GM23338 (cell line): ENCODE data around the gene GJE1. TPM values are rescaled to one million over a fixed set of nuclear protein-coding genes. Genes with fewer than 3 reads are reported as not detected.

ENCODE experiments used
- ATAC-seq: fragments of 200-7000 bp; cut with Tn5 transposase; 3 replicates; pipeline ENCODE4 v1.9.1; 2020
- DNase-seq: peaks from one replicate; pipeline ENCODE4 v3.0.0-alpha.2; 2015; ENCODE audit warnings: low spot score
- H2AFZ ChIP-seq: fragments of 200-600 bp; sonication (generic); 2 replicates; pipeline ENCODE4 v1.8.0; 2016; ENCODE audit warnings: antibody characterized with exemption, mild to moderate bottlenecking, moderate library complexity
- H3F3A ChIP-seq: fragments of 200-600 bp; sonication (generic); replicated peaks from 2 replicates; pipeline ENCODE4 v1.8.0; 2017; ENCODE audit warnings: antibody characterized with exemption, mixed run types, low read depth
- H3K27ac ChIP-seq: fragments of 200-600 bp; sonication (generic); 2 replicates; pipeline ENCODE4 v1.6.1; 2016; ENCODE audit warnings: low read depth
- H3K27me3 ChIP-seq: fragments of 200-600 bp; sonication (generic); 2 replicates; pipeline ENCODE4 v1.8.0; 2016; ENCODE audit warnings: mild to moderate bottlenecking, mixed run types, moderate library complexity; ENCODE audit not compliant: insufficient read depth
- H3K36me3 ChIP-seq: fragments of 200-600 bp; sonication (generic); 2 replicates; pipeline ENCODE4 v1.8.0; 2016; ENCODE audit warnings: mild to moderate bottlenecking; ENCODE audit not compliant: insufficient read depth
- H3K4me1 ChIP-seq: fragments of 200-600 bp; sonication (generic); 2 replicates; pipeline ENCODE4 v1.8.0; 2016; ENCODE audit warnings: mild to moderate bottlenecking, moderate library complexity; ENCODE audit not compliant: insufficient read depth
- H3K4me2 ChIP-seq: fragments of 200-600 bp; sonication (generic); 2 replicates; pipeline ENCODE4 v1.7.1; 2017; ENCODE audit warnings: mixed run types
- H3K4me3 ChIP-seq: fragments of 200-600 bp; sonication (generic); 2 replicates; pipeline ENCODE4 v1.6.1; 2016; ENCODE audit warnings: mixed run types
- H3K79me2 ChIP-seq: fragments of 200-600 bp; sonication (generic); replicated peaks from 2 replicates; pipeline ENCODE4 v1.8.0; 2017; ENCODE audit warnings: mild to moderate bottlenecking; ENCODE audit not compliant: insufficient read depth
- H3K9me2 ChIP-seq: fragments of 200-600 bp; sonication (generic); 2 replicates; pipeline ENCODE4 v1.8.0; 2017; ENCODE audit not compliant: insufficient read depth
- H4K20me1 ChIP-seq: fragments of 200-600 bp; sonication (generic); replicated peaks from 2 replicates; pipeline ENCODE4 v1.8.0; 2017; ENCODE audit warnings: mild to moderate bottlenecking; ENCODE audit not compliant: insufficient read depth
- H3K27ac Mint-ChIP-seq: 2 replicates; pipeline ENCODE4 v1.8.0; 2020; ENCODE audit warnings: inconsistent platforms, mild to moderate bottlenecking, moderate library complexity, mixed read lengths
- H3K27me3 Mint-ChIP-seq: 3 replicates; pipeline ENCODE4 v1.8.0; 2022; ENCODE audit warnings: low read depth, mild to moderate bottlenecking, moderate library complexity, mixed read lengths, inconsistent platforms; ENCODE audit not compliant: insufficient read depth, poor library complexity
- H3K36me3 Mint-ChIP-seq: 3 replicates; pipeline ENCODE4 v1.8.0; 2021; ENCODE audit warnings: low read depth, mild to moderate bottlenecking, inconsistent platforms, moderate library complexity, mixed read lengths
- H3K4me1 Mint-ChIP-seq: 3 replicates; pipeline ENCODE4 v1.8.0; 2020; ENCODE audit warnings: mild to moderate bottlenecking, inconsistent platforms, mixed read lengths
- H3K4me3 Mint-ChIP-seq: 3 replicates; pipeline ENCODE4 v1.8.0; 2021; ENCODE audit warnings: moderate library complexity, mild to moderate bottlenecking, inconsistent platforms, mixed read lengths
- H3K9me3 Mint-ChIP-seq: 3 replicates; pipeline ENCODE4 v1.8.0; 2020; ENCODE audit warnings: moderate library complexity, mild to moderate bottlenecking, inconsistent platforms, mixed read lengths
- CREB1 ChIP-seq: fragments of 250-450 bp; sonication (Bioruptor Pico); IDR thresholded peaks from 2 replicates; pipeline ENCODE4 v1.5.0; 2020; ENCODE audit warnings: low read depth, mild to moderate bottlenecking, moderate library complexity
- CTCF ChIP-seq, 2 experiments: fragments of 200-600 bp in 1 of 2; sonication (generic) in 1 of 2; conservative IDR thresholded peaks; 2 replicates each; pipeline versions ENCODE4 v1.5.1 to v1.6.1; 2016 to 2017; ENCODE audit warnings: antibody characterized with exemption in 2 of 2, low read depth in 2 of 2, mild to moderate bottlenecking in 2 of 2, moderate library complexity in 1 of 2
- EZH2 ChIP-seq: fragments of 200-600 bp; sonication (generic); IDR thresholded peaks from one replicate; pipeline ENCODE4 v1.8.0; 2017; ENCODE audit warnings: antibody characterized with exemption, mild to moderate bottlenecking, low read depth; ENCODE audit not compliant: unreplicated experiment
- EZH2phosphoT487 ChIP-seq: fragments of 200-600 bp; sonication (generic); IDR thresholded peaks from one replicate; pipeline ENCODE4 v1.8.1; 2018; ENCODE audit warnings: antibody characterized with exemption; ENCODE audit not compliant: unreplicated experiment
- JUNB ChIP-seq: IDR thresholded peaks from one replicate; pipeline ENCODE4 v1.6.1; 2016; ENCODE audit warnings: antibody characterized with exemption; ENCODE audit not compliant: unreplicated experiment
- NANOG ChIP-seq: IDR thresholded peaks from 2 replicates; pipeline ENCODE4 v1.6.1; 2016; ENCODE audit warnings: antibody characterized with exemption, borderline replicate concordance
- POLR2AphosphoS5 ChIP-seq: IDR thresholded peaks from 2 replicates; pipeline ENCODE4 v1.6.1; 2016; ENCODE audit warnings: antibody characterized with exemption, low read depth
- STAT1 ChIP-seq: IDR thresholded peaks from one replicate; pipeline ENCODE4 v1.6.1; 2016; ENCODE audit warnings: antibody characterized with exemption; ENCODE audit not compliant: unreplicated experiment
- ZNF114 ChIP-seq: fragments of 250-450 bp; sonication (Bioruptor Pico); IDR thresholded peaks from 2 replicates; pipeline ENCODE4 v1.5.0; 2020; ENCODE audit warnings: mild to moderate bottlenecking, moderate library complexity
- ZNF331 ChIP-seq: fragments of 250-450 bp; sonication (Bioruptor Pico); IDR thresholded peaks from 2 replicates; pipeline ENCODE4 v1.5.0; 2020; ENCODE audit warnings: low read depth, mild to moderate bottlenecking, moderate library complexity
- ZNF462 ChIP-seq: fragments of 250-450 bp; sonication (Bioruptor Pico); IDR thresholded peaks from 2 replicates; pipeline ENCODE4 v1.5.0; 2020; ENCODE audit warnings: mild to moderate bottlenecking, moderate library complexity
- polyA plus RNA-seq: library from polyadenylated mRNA; unstranded; fragments of >200 nt; fragmentation: Nextera tagmentation; extraction: Ambion mirVana; gene quantifications from 2 replicates; pipeline ENCODE4 v1.2.1, GENCODE V29; 2016
- total RNA-seq: library from RNA; depleted of rRNA; stranded (reverse); fragments of >200 nt; shearing (Covaris generic); gene quantifications from 2 replicates; pipeline ENCODE4 v1.2.3, GENCODE V29; 2014
- TF ChIP-seq, protein P1 (sequence below): IDR thresholded peaks from 2 replicates; pipeline ENCODE4 v1.6.1; 2016; ENCODE audit warnings: antibody characterized with exemption

The GJE1 gene
- total and polyA plus RNA-seq, 2 experiments from 2014 or later: not detected

DNA sequence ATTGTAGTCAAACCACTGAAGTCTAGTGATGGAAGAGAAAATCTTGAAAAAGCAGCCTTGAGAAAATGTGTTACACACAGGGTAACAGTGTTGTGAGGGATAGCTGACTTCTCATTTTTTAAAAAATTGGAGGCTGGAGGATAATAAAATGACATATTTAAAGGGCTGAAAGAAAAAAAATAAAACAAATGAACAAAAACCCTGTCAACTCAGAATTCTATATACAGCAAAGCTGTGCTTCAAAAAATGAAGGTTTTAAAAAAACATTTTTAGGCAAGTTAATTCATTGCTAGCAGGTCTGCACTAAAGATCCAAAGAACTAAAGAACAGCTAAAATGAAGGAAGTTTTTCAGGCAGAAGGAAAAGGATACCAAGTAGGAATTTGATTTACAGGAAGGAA lies 45.4 kb downstream of the GJE1 start:
- Histone ChIP-seq H3K4me2 (no peak overlapping the region), H3K9me2 (no peaks in the 10 kb centered on the region), H3K79me2 (no peaks in the 10 kb centered on the region), H3K27ac (no peak overlapping the region), H3F3A (no peaks in the 10 kb centered on the region), H3K4me1 (no peaks in the 10 kb centered on the region), H3K4me3 (no peak overlapping the region), H2AFZ (no peak overlapping the region), H4K20me1 (no peaks in the 10 kb centered on the region; the same call in 1 of the 2 replicates), H3K27me3 (no peaks in the 10 kb centered on the region), H3K36me3 (peaks cover 3% of the 10 kb centered on the region; the same call in 1 of the 2 replicates)
- Mint-ChIP-seq H3K27ac (no peak overlapping the region), H3K4me1 (no peaks in the 10 kb centered on the region), H3K27me3 (no peaks in the 10 kb centered on the region), H3K36me3 (peaks cover 12% of the 10 kb centered on the region; the same call in 2 of the 3 replicates), H3K9me3 (no peaks in the 10 kb centered on the region), H3K4me3 (no peak overlapping the region)
- ATAC-seq (no peak), DNase-seq (no peak)
- TF ChIP-seq ZNF114: no peak
- no peak for TF ChIP-seq ZNF462 (CRISPR knock-in tag)
- TF ChIP-seq EZH2phosphoT487: no peak
- TF ChIP-seq POLR2AphosphoS5: no peak
- TF ChIP-seq CTCF (conservative IDR thresholded peaks at IDR 0.05; ENCODE audit: low read depth in 2 of 2): no peak
- TF ChIP-seq EZH2: no peak
- TF ChIP-seq, protein P1, sequence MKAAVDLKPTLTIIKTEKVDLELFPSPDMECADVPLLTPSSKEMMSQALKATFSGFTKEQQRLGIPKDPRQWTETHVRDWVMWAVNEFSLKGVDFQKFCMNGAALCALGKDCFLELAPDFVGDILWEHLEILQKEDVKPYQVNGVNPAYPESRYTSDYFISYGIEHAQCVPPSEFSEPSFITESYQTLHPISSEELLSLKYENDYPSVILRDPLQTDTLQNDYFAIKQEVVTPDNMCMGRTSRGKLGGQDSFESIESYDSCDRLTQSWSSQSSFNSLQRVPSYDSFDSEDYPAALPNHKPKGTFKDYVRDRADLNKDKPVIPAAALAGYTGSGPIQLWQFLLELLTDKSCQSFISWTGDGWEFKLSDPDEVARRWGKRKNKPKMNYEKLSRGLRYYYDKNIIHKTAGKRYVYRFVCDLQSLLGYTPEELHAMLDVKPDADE: no peak
- TF ChIP-seq CREB1 (CRISPR knock-in tag): no peak
- TF ChIP-seq STAT1: no peak
- no peak for TF ChIP-seq JUNB
- TF ChIP-seq ZNF331 (CRISPR knock-in tag): no peak
- no peak for TF ChIP-seq NANOG
